ENCODE measurements around the gene HSPB9. TPM values are rescaled to one million over a fixed set of nuclear protein-coding genes. Genes with fewer than 3 reads are reported as not detected.
A peak's percentile ranks its signal among the peaks of the same experiment; 100 is the strongest.

HSPB9 gene
- total and polyA plus RNA-seq, 9 of the 15 experiments (the other 6 are each of a cell fraction or from before 2014, with no cell fraction given): 0.04 to 0.16 (median 0.08) TPM; not detected in 3

- H3K27me3 ChIP-seq (ENCODE audit: control insufficient read depth in 2 of 2, insufficient read depth in 2 of 2, low read length in 2 of 2): peaks cover 0 to 9% of the 10 kb centered on the region in 2 experiments; a peak in 1 of 5 replicates
- H3K27ac ChIP-seq (ENCODE audit: extremely low read depth, low read depth, low read length): no peak overlapping the region
- TF ChIP-seq BCOR (IDR thresholded peaks at IDR 0.05) (0 out of 2 replicates have a peak, but pooled peaks have one; percentile 25), RBM25 (IDR thresholded peaks at IDR 0.05; ENCODE audit: low read depth, low read length, severe bottlenecking) (peak; percentile 54), KLF13 (tag; IDR thresholded peaks at IDR 0.05; ENCODE audit: borderline replicate concordance, low read depth) (no peak)
- WGBS (ENCODE audit: insufficient coverage, low coverage, missing lambda C conversion rate): 23% methylated on average over 14 of the region's 20 CpGs
- H3K4me3 ChIP-seq: no peak overlapping the region
- H3K79me2 ChIP-seq (ENCODE audit: control insufficient read depth, insufficient read depth, low read length): no peaks in the 10 kb centered on the region
- peak overlapping the region in 1 of 2 experiments; percentile 55; a peak in 1 of 4 replicates for H3K9ac ChIP-seq (ENCODE audit: insufficient read depth in 1 of 2, low read depth in 2 of 2, low read length in 2 of 2)
- no peaks in the 10 kb centered on the region for H4K20me1 ChIP-seq (replicated peaks; ENCODE audit: control insufficient read depth, insufficient read depth, low read length)
- intact Hi-C loops (cut with micrococcal nuclease) (no loop called here), in situ Hi-C loops (cut with MboI) (no loop called here)
- ChIA-PET POLR2A (interaction anchor here (0.6 to 0.9 kb wide), 3 partner anchors 9 to 406 kb away, joined by 3 to 4 read pairs (median 3); no protein-coding TSS in a partner anchor), CTCF (ENCODE audit: low intra/inter-chr PET ratio) (no interaction called here)
- H3K4me1 ChIP-seq (replicated peaks in 1 of 2; ENCODE audit: control insufficient read depth in 2 of 2, insufficient read depth in 2 of 2, low read length in 2 of 2): peaks cover 17 to 23% of the 10 kb centered on the region in 2 experiments
- H2AFZ ChIP-seq (ENCODE audit: low read depth, low read length): no peak overlapping the region
- H3K4me2 ChIP-seq (ENCODE audit: insufficient read depth, low read length): no peak overlapping the region
- H3K36me3 ChIP-seq (ENCODE audit: control insufficient read depth, insufficient read depth, low read length): no peaks in the 10 kb centered on the region
- no peaks in the 10 kb centered on the region for H3K9me1 ChIP-seq (ENCODE audit: control insufficient read depth, insufficient read depth, low read length)
- FAIRE-seq (peak; percentile 59), ATAC-seq (no peak), DNase-seq (ENCODE audit: extremely low read depth in 1 of 4, low spot score in 3 of 4) (no peak)
- no peaks in the 10 kb centered on the region for H3K9me3 ChIP-seq (replicated peaks; ENCODE audit: control insufficient read depth, insufficient read depth, low read depth, low read length)
- no TSS peak for BruUV-seq (replicated peaks)
Measured at GRCh38 chr17:42087736-42088705, 34.6 kb upstream of the HSPB9 start.

- in situ Hi-C loops (cut with MboI) (no loop called here), intact Hi-C loops (cut with micrococcal nuclease) (no loop called here)
- H3K4me3 ChIP-seq: no peak overlapping the region
- peaks cover 17 to 23% of the 10 kb centered on the region in 2 experiments for H3K4me1 ChIP-seq (replicated peaks in 1 of 2; ENCODE audit: control insufficient read depth in 2 of 2, insufficient read depth in 2 of 2, low read length in 2 of 2)
- H4K20me1 ChIP-seq (replicated peaks; ENCODE audit: control insufficient read depth, insufficient read depth, low read length): no peaks in the 10 kb centered on the region
- H3K27ac ChIP-seq (ENCODE audit: extremely low read depth, low read depth, low read length): no peak overlapping the region
- H2AFZ ChIP-seq (ENCODE audit: low read depth, low read length): no peak overlapping the region
- ChIA-PET POLR2A (interaction anchor here (0.6 to 1.1 kb wide), 2 partner anchors 18 to 20 kb away, joined by 3 read pairs; no protein-coding TSS in a partner anchor), CTCF (ENCODE audit: low intra/inter-chr PET ratio) (no interaction called here)
- ATAC-seq (no peak), DNase-seq (ENCODE audit: extremely low read depth in 1 of 4, low spot score in 3 of 4) (no peak), FAIRE-seq (no peak)
- no peaks in the 10 kb centered on the region for H3K79me2 ChIP-seq (ENCODE audit: control insufficient read depth, insufficient read depth, low read length)
- TF ChIP-seq ZNF707 (CRISPR knock-in tag; conservative IDR thresholded peaks at IDR 0.05) (no peak), GTF2B (IDR thresholded peaks at IDR 0.05; ENCODE audit: extremely low read depth, insufficient read length) (no peak)
- no TSS peak for BruUV-seq (replicated peaks)
- 36% methylated on average over 8 of the region's 8 CpGs for WGBS (ENCODE audit: insufficient coverage, low coverage, missing lambda C conversion rate)
- H3K27me3 ChIP-seq (ENCODE audit: control insufficient read depth in 2 of 2, insufficient read depth in 2 of 2, low read length in 2 of 2): peaks cover 0 to 9% of the 10 kb centered on the region in 2 experiments; a peak in 1 of 5 replicates
- no peak overlapping the region for H3K9ac ChIP-seq (ENCODE audit: insufficient read depth in 1 of 2, low read depth in 2 of 2, low read length in 2 of 2)
- no peaks in the 10 kb centered on the region for H3K9me1 ChIP-seq (ENCODE audit: control insufficient read depth, insufficient read depth, low read length)
- no peaks in the 10 kb centered on the region for H3K9me3 ChIP-seq (replicated peaks; ENCODE audit: control insufficient read depth, insufficient read depth, low read depth, low read length)
- H3K4me2 ChIP-seq (ENCODE audit: insufficient read depth, low read length): no peak overlapping the region
- no peaks in the 10 kb centered on the region for H3K36me3 ChIP-seq (ENCODE audit: control insufficient read depth, insufficient read depth, low read length)
Measured at GRCh38 chr17:42088736-42089135, 33.9 kb upstream of the HSPB9 start.
